OCI-LY1 (cell line): ENCODE measurements around the gene RHOU.

Experiments
- H2AFZ ChIP-seq: fragments of 200-600 bp; sonication (generic), shearing (Covaris generic); 2 replicates; pipeline ENCODE4 v1.6.0; 2014; ENCODE audit warnings: antibody characterized with exemption, mild to moderate bottlenecking, low read length
- H3F3A ChIP-seq: fragments of 200-600 bp; sonication (generic), shearing (Covaris generic); 2 replicates; pipeline ENCODE4 v1.6.0; 2014; ENCODE audit warnings: mild to moderate bottlenecking, antibody characterized with exemption, low read length, moderate library complexity; ENCODE audit not compliant: insufficient read depth
- H3K27ac ChIP-seq: fragments of 200-600 bp; sonication (generic); 2 replicates; pipeline ENCODE4 v1.5.1; 2014; ENCODE audit warnings: low read length, mixed run types, mild to moderate bottlenecking, low read depth; ENCODE audit not compliant: poor library complexity, severe bottlenecking
- H3K27me3 ChIP-seq: fragments of 200-600 bp; sonication (generic); 2 replicates; pipeline ENCODE4 v1.6.0; 2014; ENCODE audit warnings: antibody characterized with exemption, mild to moderate bottlenecking, low read length, moderate library complexity; ENCODE audit not compliant: insufficient read depth
- H3K36me3 ChIP-seq: fragments of 200-600 bp; sonication (generic); 2 replicates; pipeline ENCODE4 v1.6.1; 2014; ENCODE audit warnings: mild to moderate bottlenecking, antibody characterized with exemption, low read length, moderate library complexity, mixed read lengths; ENCODE audit not compliant: insufficient read depth
- H3K4me1 ChIP-seq: fragments of 200-600 bp; sonication (generic); 2 replicates; pipeline ENCODE4 v1.5.1; 2014; ENCODE audit warnings: mild to moderate bottlenecking, low read length, moderate library complexity; ENCODE audit not compliant: insufficient read depth, severe bottlenecking
- H3K4me2 ChIP-seq: fragments of 200-600 bp; sonication (generic), shearing (Covaris generic); 2 replicates; pipeline ENCODE4 v1.6.1; 2014; ENCODE audit warnings: low read length
- H3K4me3 ChIP-seq: fragments of 200-600 bp; sonication (generic); 2 replicates; pipeline ENCODE4 v1.5.1; 2014; ENCODE audit warnings: low read length, low read depth, mild to moderate bottlenecking, mixed read lengths; ENCODE audit not compliant: poor library complexity, severe bottlenecking
- H3K79me2 ChIP-seq: fragments of 200-600 bp; shearing (Covaris generic); 2 replicates; pipeline ENCODE4 v1.6.1; 2016; ENCODE audit warnings: mixed run types, low read length, mixed read lengths; ENCODE audit not compliant: insufficient read depth
- H3K9ac ChIP-seq: fragments of 200-600 bp; sonication (generic), shearing (Covaris generic); 2 replicates; pipeline ENCODE4 v1.6.1; 2014; ENCODE audit warnings: mild to moderate bottlenecking, low read length, mixed read lengths
- H3K9me2 ChIP-seq: fragments of 200-600 bp; sonication (generic), shearing (Covaris generic); 2 replicates; pipeline ENCODE4 v1.6.1; 2014; ENCODE audit warnings: low read depth, mild to moderate bottlenecking, low read length, mixed read lengths
- H3K9me3 ChIP-seq: fragments of 200-600 bp; shearing (Covaris generic); 2 replicates; pipeline ENCODE4 v1.6.1; 2014; ENCODE audit warnings: low read length, mixed read lengths
- H4K20me1 ChIP-seq: fragments of 200-600 bp; sonication (generic), shearing (Covaris generic); 2 replicates; pipeline ENCODE4 v1.6.0; 2016; ENCODE audit warnings: mild to moderate bottlenecking, low read length; ENCODE audit not compliant: insufficient read depth
- EZH2 ChIP-seq: fragments of 200-600 bp; sonication (generic), shearing (Covaris generic); IDR thresholded peaks from 2 replicates; pipeline ENCODE4 v1.8.0; 2017; ENCODE audit warnings: borderline replicate concordance, mixed run types, mild to moderate bottlenecking, antibody characterized with exemption, low read length, moderate library complexity, mixed read lengths
- TF ChIP-seq, protein P1 (sequence below): fragments of 200-600 bp; sonication (generic), shearing (Covaris generic); IDR thresholded peaks from 2 replicates; pipeline ENCODE4 v1.5.1; 2017; ENCODE audit warnings: mild to moderate bottlenecking, antibody characterized with exemption, low read length, moderate library complexity, mixed read lengths

The RHOU gene

DNA sequence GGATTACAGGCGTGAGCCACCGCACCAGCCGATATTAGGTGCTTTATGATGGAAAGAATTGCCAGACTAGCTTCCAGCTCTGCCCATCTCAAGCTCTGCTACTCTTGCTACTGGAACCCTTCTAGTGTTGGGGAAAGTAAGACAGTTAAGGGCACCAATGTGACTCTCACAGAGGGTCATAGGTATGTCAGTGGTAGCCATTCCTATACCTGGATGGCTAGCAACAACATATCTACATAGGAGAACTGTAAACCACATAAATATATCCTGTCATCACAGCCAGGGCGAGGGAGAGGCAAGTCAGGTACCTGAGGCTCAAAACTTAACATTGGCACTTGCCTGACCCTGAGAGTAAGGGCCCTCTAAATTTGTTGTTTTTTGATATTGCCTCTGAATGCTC, 1.7 kb upstream of the RHOU start:
- TF ChIP-seq, protein P1, sequence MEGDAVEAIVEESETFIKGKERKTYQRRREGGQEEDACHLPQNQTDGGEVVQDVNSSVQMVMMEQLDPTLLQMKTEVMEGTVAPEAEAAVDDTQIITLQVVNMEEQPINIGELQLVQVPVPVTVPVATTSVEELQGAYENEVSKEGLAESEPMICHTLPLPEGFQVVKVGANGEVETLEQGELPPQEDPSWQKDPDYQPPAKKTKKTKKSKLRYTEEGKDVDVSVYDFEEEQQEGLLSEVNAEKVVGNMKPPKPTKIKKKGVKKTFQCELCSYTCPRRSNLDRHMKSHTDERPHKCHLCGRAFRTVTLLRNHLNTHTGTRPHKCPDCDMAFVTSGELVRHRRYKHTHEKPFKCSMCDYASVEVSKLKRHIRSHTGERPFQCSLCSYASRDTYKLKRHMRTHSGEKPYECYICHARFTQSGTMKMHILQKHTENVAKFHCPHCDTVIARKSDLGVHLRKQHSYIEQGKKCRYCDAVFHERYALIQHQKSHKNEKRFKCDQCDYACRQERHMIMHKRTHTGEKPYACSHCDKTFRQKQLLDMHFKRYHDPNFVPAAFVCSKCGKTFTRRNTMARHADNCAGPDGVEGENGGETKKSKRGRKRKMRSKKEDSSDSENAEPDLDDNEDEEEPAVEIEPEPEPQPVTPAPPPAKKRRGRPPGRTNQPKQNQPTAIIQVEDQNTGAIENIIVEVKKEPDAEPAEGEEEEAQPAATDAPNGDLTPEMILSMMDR = no peak
- TF ChIP-seq EZH2 = no peak
- no peak overlapping the region for H3K27ac ChIP-seq
- no peaks in the 10 kb centered on the region for H3K79me2 ChIP-seq
- H3K36me3 ChIP-seq = no peaks in the 10 kb centered on the region
- no peaks in the 10 kb centered on the region for H3K9me3 ChIP-seq
- no peaks in the 10 kb centered on the region for H3K27me3 ChIP-seq
- no peaks in the 10 kb centered on the region for H3K9me2 ChIP-seq
- no peak overlapping the region for H3K4me3 ChIP-seq
- H4K20me1 ChIP-seq = no peaks in the 10 kb centered on the region
- no peak overlapping the region for H3K9ac ChIP-seq
- no peak overlapping the region for H3K4me2 ChIP-seq
- H3K4me1 ChIP-seq = no peaks in the 10 kb centered on the region
- no peaks in the 10 kb centered on the region for H3F3A ChIP-seq
- H2AFZ ChIP-seq = no peak overlapping the region

DNA sequence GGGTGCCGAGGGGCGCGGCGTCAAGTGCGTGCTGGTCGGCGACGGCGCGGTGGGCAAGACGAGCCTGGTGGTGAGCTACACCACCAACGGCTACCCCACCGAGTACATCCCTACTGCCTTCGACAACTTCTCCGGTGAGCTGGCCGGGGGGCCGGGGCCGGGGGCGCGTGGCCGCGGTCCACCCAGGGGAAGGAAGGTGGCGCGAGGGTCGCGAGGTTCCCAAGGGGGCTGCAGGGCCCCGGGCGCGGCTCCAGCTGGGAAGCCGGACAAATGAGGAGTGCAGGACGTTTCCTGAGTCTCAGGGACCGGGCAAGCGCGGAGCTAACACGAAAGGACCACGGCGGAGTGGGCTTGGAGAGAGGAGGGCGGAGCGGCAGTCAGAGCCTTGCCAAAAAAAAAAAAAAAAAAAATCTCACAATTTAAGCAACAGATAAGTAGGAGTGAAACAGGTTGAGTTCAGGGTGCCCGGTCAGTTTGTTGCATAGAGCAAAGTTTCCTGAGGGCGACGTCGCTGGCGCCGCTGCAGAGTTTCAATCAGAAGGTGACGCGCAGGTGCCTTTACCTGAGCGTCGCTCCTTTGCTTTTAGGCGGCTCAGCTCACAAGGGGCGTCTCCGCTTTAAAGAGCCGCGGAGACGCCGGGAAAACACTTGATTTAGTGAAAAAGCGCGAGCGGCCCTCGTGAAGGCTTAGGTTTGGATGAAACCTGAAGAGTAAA, 750 bp downstream of the RHOU start:
- TF ChIP-seq, protein P1 = no peak
- no peak for TF ChIP-seq EZH2
- Histone ChIP-seq H3K4me1 (no peaks in the 10 kb centered on the region), H3K9me3 (no peaks in the 10 kb centered on the region), H3K27ac (no peak overlapping the region), H3K9ac (no peak overlapping the region), H3K36me3 (no peaks in the 10 kb centered on the region), H3K27me3 (no peaks in the 10 kb centered on the region), H4K20me1 (no peaks in the 10 kb centered on the region), H3K4me3 (no peak overlapping the region), H3K79me2 (no peaks in the 10 kb centered on the region), H2AFZ (no peak overlapping the region), H3K9me2 (no peaks in the 10 kb centered on the region), H3F3A (no peaks in the 10 kb centered on the region), H3K4me2 (no peak overlapping the region)

DNA sequence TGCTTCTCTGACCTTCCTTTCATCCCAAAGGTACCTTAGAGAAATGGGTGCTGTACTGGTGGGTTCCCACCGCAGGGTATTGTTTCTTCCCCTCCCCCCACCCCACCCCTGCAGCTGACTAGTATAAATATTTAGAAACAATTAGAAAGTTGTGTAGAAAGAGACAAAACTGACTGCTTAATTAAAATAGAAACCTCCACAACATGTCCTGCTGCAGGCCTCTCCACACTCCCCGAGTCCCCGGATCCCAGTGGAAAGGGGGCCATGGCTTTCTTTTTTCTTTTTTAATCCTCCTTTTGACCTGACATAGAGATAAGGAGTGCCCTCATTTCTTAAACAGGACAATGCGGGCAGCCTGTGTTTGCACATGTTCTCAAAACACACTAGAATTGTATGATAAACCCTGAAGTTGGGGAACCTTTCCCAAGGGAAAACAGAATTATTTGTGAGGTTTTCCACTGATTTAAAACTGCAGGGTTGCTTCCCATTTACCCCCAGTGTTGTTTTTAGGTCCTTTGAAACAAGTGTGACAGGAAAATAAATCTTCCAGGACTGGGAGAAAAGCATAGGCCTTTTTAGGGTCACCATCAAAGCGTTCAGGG, 1.7 kb downstream of the RHOU start:
- Histone ChIP-seq H3K9ac (no peak overlapping the region), H3K36me3 (no peaks in the 10 kb centered on the region), H3K27ac (no peak overlapping the region), H3K27me3 (no peaks in the 10 kb centered on the region), H3F3A (no peaks in the 10 kb centered on the region), H3K4me3 (no peak overlapping the region), H2AFZ (no peak overlapping the region), H3K9me2 (no peaks in the 10 kb centered on the region), H3K79me2 (no peaks in the 10 kb centered on the region), H3K9me3 (no peaks in the 10 kb centered on the region), H3K4me2 (no peak overlapping the region), H4K20me1 (no peaks in the 10 kb centered on the region), H3K4me1 (no peaks in the 10 kb centered on the region)
- TF ChIP-seq EZH2 = no peak
- TF ChIP-seq, protein P1 = no peak
